Tongue (tissue), 2 donors: ENCODE measurements around the gene APOC3. TPM values are rescaled to one million over a fixed set of nuclear protein-coding genes. Genes with fewer than 3 reads are reported as not detected.
"Not testable (repeated sequence)": the region's sequence is repeated elsewhere in the genome, so short reads cannot be mapped to it uniquely, and the experiment has no call there.

Experiments
- DNase-seq: peaks from one replicate; pipeline ENCODE4 v3.0.0-alpha.2; 2015
- total RNA-seq: library from RNA; depleted of rRNA; stranded (reverse); fragments of >200 nt; gene quantifications from one replicate; pipeline ENCODE4 v1.2.3, GENCODE V29; 2014

APOC3 gene
- not detected for total RNA-seq

DNA sequence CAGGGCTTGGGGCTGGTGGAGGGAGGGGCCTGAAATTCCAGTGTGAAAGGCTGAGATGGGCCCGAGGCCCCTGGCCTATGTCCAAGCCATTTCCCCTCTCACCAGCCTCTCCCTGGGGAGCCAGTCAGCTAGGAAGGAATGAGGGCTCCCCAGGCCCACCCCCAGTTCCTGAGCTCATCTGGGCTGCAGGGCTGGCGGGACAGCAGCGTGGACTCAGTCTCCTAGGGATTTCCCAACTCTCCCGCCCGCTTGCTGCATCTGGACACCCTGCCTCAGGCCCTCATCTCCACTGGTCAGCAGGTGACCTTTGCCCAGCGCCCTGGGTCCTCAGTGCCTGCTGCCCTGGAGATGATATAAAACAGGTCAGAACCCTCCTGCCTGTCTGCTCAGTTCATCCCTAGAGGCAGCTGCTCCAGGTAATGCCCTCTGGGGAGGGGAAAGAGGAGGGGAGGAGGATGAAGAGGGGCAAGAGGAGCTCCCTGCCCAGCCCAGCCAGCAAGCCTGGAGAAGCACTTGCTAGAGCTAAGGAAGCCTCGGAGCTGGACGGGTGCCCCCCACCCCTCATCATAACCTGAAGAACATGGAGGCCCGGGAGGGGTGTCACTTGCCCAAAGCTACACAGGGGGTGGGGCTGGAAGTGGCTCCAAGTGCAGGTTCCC, at the start of gene APOC3:
TSS of gene APOC3 (plus strand) at position 383 of the 659 bp plus-strand sequence. CDS start 676 bp downstream, outside the sequence.
- DNase-seq = no peak

DNA sequence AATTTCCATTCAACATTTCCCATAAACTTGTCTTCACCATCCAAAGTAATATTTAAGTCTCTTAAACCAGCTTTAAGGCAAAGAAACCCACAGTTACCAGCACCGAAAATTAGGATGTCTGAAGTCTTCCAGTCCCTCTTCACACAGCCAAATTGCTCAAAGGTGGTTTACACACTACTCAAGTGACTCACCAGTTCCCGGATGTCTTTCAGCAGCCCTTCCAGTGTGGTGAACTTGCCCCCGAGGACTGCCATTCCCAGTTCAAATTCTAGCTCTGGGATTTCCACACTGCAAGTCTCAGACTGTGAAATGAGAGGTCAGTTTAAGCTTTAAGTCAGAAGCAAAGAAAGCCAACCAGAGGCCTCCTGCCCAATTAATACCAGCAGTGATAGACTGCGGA, 47.0 kb upstream of the APOC3 start:
- DNase-seq = no peak

DNA sequence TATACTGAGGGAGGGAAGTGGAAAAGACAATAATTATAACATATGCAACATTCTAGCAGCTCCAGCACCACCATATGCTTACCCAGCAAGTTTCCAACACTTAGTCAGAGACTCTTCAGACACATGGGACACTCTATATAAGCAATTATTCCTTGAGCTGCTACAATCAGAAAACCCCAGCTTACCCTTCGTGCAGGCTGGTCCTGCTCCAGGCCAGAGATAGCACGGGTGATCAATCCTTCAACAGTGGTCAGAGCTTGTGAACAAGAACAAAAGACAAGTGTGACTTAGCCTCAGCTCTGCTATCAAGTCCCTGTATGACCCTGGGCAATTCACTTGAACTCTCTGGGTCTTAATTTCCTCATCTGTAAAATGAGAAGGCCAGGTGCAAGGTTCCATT, 43.4 kb upstream of the APOC3 start:
- DNase-seq = no peak

DNA sequence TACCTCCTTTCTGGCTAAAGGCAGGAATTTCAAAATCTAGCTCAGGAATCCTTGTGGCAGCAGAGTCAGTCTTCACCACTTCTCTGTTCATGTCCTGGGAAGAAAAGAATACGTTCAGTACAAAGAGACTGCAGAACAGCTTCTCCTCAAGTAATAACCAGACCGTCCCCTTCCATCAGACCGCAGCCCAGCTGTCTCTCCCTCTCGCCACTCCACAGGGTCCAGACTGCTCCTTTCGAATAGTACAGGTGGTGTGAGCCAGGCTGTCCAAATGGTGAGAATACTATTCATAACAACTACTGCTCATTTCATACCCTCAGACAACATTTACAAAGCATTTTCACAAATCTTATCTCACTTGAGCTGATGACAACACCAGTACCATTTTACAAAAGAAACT, 42.7 kb upstream of the APOC3 start:
- DNase-seq = peak; percentile 6

DNA sequence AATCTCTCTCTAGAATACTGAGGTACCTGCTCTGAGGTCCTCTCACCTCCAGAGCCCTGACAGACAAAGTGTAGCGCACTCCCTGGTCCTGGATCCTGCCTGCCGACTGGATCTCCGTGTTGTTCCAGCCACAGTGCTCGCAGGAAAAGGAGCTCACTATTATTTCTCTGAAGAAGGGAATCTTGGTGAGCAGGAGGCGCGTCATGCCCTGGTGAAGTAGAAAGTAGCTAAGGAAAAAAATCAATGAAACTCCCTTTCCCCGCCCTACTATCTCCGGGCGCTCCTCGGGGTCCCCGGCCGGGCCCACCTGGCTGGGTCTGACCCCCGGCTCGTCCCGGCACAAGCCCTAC, 42.3 kb upstream of the APOC3 start:
- peak; percentile 32 for DNase-seq

DNA sequence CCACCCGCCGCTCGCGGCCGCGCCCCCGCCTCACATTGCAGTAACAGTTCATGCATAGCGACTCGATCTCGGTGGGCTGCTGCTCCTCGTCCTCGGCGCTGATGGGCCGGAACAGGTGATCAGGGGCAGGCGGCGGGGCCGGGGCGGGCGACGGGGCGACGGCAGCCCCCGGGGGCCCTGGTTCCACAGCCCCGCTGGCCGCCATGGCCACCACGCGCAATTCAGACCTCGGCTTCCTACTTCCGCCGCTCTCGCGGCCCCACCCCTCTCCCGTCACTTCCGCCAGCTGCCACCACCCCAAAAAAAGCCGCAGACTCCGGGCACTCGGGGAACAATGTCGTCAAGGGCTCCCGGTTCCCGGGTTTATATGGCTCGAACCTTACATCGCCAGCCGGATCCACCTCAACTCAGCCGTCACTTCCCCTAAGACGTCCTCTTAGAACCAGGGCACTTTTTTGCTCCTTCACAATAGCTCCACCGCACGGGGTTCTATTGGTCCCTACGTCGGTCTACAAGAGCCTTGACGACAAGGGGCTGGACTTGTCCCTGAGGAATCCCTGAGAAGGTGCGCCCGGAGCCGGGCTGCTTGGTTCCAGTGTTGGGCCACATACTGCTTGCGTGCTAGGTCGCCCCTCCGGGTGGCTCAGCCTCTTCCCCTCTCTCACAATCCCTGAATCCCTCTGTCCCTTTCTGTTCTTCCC, 41.8 kb upstream of the APOC3 start, which contains the start of gene ZPR1:
TSS of gene ZPR1 (minus strand) at position 238 of the 701 bp plus-strand sequence. CDS start at position 205, 33 bp downstream.
- peak; percentile 92 for DNase-seq

DNA sequence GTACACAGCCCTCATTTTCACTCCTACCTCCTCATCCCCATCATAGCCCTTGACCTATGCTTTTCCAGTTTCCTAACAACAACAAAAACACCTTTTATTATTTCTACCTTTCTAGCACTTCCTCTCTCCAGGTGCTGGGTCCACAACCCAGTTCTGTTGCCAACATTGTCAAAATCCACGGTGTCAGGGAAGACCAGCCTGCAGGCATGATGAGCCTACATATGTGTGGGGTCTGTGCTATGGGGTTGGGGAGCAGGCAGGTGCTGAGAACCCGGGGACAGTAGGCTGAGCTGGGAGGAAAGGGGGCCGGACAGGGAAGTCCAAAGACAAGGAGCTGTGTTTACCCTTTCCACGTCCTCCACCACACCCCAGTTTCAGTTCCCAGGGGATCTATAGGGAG, 41.2 kb upstream of the APOC3 start:
- no peak for DNase-seq

DNA sequence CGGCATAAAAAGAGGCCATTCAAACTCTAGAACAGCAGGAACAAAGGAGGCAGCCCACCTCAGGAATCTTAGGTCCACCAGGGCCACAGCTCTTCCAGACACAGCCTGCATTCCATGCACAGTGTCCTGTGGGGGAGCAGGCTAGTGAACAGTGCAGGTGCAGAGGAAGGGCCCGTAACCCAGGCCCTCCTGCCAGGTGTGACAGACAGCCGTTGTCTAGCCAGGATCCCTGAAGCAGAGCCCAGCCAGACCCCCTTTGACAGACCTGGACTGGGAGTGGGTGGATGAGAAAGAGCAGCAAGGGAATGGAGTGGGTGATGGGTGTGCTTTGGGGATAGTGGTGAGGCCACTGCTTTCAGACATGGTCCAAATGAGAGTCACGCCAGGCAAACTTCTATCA, 40.7 kb upstream of the APOC3 start:
- no peak for DNase-seq

DNA sequence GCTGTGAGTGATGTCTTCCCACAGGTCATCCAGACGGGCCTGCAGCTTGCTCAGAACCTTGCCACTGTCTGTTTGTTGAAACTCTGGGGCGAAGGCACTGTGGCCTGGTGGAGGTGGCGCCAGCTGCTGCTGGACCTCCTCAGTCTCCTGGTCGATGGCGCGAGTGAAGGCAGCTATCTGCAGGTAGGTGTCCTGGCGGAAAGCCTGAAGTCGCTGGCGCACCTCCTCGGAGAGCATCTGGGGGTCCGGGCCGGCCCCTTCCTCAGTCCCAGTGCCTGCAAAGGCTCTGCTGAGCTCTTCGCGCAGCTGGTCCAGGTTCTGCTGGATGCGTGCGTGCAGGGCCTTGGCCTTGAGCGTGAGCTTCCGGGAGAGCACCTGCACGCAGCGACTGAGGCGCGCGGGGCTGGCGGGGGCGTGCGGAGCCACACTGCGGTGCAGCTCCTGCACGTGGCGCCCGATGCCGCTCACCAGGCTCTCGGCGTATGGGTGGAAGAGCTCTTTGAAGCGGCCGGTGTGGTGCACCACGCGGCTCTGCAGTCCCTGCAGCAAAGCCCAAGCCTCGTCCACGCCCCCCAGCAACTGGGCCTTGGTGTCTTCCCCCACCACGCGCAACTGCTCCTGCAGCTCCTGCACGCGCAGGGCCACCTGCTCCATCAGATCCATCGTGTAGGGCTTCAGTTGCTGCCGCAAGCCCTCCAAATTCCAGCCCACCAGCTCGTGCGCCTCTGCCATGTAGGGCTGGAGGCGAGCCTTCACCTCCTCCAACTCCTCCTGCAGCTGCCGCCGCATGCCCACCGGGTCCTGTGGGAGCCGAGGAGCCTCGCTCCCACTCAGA, 39.3 kb upstream of the APOC3 start:
- DNase-seq = peak; percentile 19

DNA sequence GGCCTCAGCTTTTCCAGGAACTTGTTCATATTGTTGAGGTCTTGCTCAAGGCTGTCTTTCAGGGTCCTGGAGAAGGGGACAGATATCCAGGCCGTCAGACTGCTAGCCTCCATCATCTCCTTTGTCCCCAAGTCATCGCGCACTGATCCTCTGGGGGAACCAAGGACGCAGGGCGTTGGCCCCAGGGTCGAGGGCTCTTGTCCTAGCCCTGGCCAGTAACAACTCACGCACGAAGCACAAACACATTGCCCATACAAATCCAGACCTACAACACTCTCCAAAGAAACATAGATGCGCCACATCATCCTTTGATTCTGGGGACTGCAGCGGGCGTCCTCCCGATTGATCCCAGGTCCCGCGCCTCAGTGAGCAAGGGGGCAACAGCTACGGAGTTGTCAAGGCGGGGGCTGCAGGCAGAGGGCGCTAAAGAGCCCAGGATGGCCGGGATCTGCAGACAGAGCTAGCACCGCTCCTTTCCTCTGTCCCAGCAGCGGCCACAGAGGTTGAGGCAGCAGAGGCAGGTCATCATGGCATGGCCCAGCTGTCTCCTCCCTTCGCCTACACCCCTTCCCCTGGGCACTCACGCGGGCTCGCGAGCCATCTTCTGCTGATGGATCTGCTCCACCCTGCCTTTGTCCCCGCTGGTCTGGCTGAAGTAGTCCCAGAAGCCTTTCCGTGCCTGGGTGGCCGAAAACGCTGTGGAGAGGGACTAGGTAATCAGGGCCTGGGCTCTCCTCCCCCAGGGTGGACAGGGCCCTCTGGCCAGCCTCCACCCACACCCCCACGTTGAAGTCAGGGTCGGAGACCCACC, 38.5 kb upstream of the APOC3 start:
- DNase-seq = peak; percentile 84

DNA sequence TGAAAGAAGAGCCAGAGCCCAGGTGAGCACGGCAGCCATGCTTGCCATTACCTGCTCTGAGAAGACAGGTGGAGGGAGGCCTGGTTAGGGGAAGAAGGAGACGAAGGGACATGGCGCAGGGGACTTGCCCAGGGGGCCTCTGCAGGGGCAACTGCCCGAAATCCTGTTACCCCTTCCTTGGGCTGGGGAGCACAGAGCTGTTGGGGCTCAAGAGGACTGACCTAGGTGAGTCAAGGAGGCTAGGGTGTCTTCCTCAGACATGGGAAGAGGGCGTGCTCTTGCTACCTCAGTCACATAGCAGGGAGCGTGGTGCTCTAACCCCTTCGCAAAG, 37.9 kb upstream of the APOC3 start, which contains the start of gene APOA5:
TSS of gene APOA5 (minus strand) at position 67 of the 331 bp plus-strand sequence. CDS start at position 48, 19 bp downstream.
- no peak for DNase-seq

DNA sequence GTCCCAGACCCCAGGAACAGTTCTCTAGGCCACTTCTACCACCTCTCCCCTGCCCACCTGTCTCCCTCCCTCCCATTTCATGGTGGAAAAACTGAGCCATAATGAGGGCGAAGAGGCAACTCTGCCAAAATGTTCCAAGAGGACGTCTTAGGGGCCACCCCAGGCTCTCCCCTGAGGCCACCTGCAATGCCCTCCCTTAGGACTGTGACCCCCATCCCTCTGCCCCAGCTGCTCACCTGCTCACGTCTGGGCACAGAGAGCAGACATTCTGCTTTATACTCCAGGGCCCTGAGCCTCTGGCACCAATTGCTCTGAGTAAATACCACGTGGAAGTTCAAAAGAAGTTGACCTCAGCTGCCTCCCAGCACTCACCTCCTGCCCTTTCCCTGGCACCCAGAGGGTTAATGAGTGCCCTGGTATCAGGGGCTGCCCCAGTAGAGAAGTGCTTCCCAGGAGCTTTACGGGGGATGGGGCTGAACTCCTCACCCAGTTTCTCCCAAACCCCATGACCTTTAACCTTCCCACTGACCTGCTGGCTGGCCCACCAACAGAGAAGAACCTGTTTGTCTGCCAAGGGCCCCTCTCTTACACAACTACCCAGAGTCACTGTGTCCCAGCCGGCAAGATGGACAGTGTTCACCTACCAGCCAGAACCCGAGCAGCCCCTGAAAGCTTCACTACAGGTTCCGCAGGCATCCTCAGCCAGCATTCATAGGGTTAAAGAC, 37.4 kb upstream of the APOC3 start:
- no peak for DNase-seq

DNA sequence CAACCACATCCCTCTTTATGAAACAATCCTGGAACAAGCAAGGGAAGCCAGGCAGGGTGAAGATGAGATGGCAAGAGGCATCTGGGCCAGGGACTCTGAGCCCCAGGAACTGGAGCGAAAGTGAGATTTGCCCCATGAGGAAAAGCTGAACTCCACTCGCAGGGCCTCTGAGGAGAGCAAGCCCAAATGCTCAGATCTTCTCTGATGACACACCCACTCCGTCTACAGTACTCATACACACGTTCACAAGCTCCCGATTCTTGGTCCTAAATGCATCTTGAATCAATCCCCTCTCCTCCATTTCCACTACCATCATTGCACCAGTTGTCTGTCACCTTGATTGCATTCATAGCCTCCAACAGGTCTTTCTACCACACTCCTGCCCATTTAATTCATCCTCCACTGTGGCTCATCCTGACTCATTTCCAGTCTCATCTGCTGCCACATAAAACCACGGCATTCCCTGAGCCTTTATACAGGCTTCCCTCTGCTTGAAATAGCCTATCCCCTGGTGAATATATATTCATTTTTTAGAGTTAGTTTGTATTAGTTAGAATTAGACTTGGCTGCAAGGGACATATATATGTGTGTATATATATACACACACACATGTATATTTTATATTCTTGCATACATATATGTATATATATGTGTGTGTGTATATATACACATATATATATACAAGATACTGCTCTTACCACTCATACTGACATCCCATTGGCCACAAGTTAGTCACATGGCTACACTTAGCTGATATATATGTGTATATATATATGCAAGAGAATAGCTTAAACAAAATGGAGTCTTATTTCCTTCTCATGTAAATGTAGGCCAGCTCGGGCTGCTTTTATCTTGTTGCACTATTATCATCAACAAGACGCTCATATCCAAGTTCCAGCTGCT, 36.6 kb upstream of the APOC3 start:
- no peak for DNase-seq

DNA sequence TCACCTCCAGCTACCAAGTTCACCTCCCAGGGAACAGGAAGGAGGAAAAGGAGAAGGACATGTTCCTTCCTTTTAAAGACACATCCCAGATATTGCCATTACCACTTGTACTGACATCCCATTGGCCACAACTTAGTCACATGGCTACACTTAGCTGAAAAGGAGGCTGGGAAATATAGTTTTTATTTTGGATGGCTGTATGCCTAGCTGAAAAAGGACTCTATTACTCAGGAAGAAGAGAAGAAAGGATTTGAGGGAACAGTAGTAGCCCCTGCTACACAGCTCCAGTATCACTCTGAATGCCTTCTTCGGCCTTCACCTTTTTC, 36.0 kb upstream of the APOC3 start:
- DNase-seq = peak; percentile 12

DNA sequence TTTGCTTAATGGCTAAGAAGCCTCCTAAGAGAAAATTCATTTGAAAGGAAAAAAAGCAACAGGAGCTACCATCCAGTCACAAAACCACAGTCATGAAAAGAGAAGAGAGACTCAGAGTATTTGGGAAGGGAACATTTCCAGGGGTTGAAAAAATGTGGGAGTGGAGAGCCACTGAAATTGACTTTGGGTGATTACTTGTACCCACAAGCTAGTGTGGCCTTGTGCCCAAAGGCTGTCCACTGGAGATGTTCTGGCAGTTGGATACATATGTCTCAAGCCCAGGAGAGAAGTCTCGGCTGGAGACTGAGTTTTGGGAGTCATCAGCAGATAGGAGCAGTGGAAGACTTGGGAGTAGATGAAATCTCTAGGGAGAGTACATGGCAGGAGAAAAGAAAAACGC, 34.9 kb upstream of the APOC3 start:
- no peak for DNase-seq

DNA sequence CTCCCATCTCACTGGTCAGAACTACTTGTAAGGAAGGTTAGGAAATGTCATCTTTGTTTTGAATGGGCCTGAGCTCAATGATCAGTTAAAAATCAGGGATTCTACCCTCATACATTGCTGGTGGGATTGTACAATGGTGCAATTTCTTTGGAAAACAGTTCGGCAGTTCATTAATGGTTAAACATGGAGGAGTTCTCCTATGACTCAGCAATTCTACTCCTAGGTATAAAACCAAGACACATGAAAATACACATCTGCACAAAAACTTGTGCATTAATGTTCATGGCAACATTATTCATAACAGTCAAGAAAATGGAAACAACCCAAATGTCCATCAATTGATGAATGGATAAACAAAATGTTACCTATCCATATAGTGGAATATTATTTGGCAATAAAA, 33.2 kb upstream of the APOC3 start:
- no peak for DNase-seq

DNA sequence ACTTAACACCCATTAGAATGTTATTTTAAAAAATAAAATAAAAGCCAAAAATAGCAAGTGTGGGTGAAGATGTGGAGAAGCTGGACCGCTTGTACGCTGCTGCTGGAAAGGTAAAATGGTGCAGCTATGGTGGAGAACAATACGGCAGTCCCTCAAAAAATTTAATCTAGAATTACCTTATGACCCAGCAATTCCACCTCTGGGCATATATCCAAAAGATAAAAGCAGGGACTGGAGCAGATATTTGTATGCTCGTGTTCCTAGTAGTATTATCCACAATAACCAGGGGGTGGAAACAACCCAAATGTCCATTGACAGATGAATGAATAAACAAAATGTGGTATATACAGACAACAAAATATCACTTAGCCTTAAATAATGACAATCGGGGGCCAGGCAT, 31.9 kb upstream of the APOC3 start:
- no peak for DNase-seq

DNA sequence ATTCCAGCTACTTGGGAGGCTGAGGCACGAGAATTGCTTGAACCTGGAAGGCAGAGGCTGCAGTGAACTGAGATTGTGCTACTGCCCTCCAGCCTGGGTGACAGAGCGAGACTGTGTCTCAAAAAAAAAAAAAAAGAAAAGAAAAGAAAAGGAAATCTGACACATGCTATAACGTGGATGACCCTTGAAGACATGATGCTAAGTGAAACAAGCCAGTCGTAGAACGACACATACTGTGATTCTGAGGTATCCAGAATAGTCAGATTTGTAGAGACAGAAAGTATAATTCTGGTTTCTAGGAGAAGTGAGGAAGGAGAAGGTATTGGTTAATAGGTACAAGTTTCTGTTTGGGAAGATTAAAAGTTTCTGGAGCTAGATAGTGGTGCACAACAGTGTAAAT, 31.3 kb upstream of the APOC3 start:
- no peak for DNase-seq

DNA sequence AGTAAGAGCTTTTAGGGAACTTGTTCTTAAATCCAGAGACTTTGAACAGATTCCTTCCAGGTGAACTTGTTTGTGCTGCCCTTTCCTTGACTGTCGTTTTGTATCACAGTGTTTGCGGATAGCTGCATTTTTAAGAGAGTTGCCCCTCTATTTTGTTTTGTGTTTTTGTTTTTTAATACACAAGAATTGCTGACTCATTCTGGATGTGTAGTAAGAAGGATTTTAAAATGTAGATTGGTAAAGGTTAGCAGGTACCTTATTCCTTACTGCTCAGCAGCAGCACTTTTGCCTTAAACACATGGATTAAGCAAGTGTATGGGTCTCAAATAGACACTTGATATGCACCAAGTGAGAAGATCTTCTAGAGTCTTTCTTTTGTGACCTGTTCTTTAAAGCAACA, 29.1 kb upstream of the APOC3 start:
- DNase-seq = no peak

DNA sequence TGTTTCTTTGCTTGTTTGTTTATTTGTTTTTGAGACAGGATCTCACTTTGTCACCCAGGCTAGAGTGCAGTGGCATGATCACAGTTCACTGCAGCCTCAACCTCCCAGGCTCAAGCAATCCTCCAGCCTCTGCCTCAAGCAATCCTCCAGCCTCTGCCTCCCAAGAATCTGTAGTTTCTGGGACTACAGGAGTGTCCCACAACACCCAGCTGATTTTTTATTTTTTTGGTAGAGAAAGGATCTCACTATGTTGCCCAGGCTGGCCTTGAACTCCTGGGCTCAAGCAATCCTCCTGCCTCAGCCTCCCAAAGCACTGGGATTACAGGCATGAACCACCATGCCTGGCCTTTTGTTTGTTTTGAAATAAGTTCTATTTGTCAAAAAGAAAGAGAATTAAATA, 28.0 kb upstream of the APOC3 start:
- DNase-seq = not testable (repeated sequence)

DNA sequence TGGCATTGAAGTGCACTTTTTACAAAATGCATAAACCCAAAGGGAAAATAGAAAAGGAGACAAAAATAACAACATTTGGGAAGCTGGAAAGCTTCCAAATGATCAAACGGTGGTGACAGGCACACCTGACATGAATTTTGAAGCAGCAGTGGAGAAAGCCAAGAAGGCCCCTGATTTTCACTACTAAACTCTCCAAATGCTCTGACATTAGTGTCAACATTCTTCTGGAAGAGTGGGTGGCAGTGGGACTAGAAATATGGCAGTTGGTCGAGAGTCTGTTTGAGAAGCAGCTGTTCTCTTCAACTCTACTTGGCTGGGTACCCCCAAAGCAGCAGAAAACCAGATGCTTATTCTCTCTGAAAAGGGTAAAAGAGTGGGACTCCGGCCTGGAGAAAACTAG, 25.7 kb upstream of the APOC3 start:
- DNase-seq = no peak
